Right lobe of liver (tissue), 4 donors: ENCODE measurements around the gene NIM1K.

Experiments
- CTCF ChIP-seq, 4 donors: fragments of 200-600 bp in 3 of 4; fragments of 450-650 bp in 1 of 4; IDR thresholded peaks; one replicate each; pipeline versions ENCODE4 v1.5.1 to v1.8.0; 2016 to 2022; ENCODE audit warnings: antibody characterized with exemption in 4 of 4, mild to moderate bottlenecking in 2 of 4
- POLR2A ChIP-seq: fragments of 450-650 bp; IDR thresholded peaks from one replicate; pipeline ENCODE4 v1.6.1; 2017; ENCODE audit warnings: antibody characterized with exemption, mild to moderate bottlenecking
- donor health status: DM: no; HTN: no; CAD: no.
- donor health status: DM: no; HTN: no; CAD: no.
- donor health status: DM: no; HTN: yes; CAD: no.

- TF ChIP-seq CTCF (IDR thresholded peaks at IDR 0.05) (no peak), POLR2A (no peak)
These were observed 29.5 kb downstream of the NIM1K start for GRCh38 chr5:43221502-43221901.
